GM18520 (cell line): ENCODE results near the gene MRPL36.
"Not testable (repeated sequence)": the region's sequence is repeated elsewhere in the genome, so short reads cannot be mapped to it uniquely, and the experiment has no call there.

Experiments
- ATAC-seq: cut with Tn5 transposase; IDR thresholded peaks from one replicate; pipeline ENCODE4 v1.9.1; 2021; ENCODE audit not compliant: unreplicated experiment

MRPL36 gene

GRCh38 chr5:1832511-1833250 lies 33.0 kb upstream of the MRPL36 start:
- no peak for ATAC-seq

- no peak for ATAC-seq
Measured at GRCh38 chr5:1831677-1832313, 32.2 kb upstream of the MRPL36 start.

- ATAC-seq: no peak
Measured at GRCh38 chr5:1831257-1831656, 31.6 kb upstream of the MRPL36 start.

GRCh38 chr5:1830571-1831228 lies 31.1 kb upstream of the MRPL36 start:
- ATAC-seq: no peak

GRCh38 chr5:1827886-1828397 lies 28.3 kb upstream of the MRPL36 start:
- ATAC-seq: no peak

GRCh38 chr5:1827025-1827885 lies 27.6 kb upstream of the MRPL36 start:
- ATAC-seq: no peak

- ATAC-seq: no peak
Measured at GRCh38 chr5:1826235-1826980, 26.8 kb upstream of the MRPL36 start.

GRCh38 chr5:1824903-1825841 lies 25.5 kb upstream of the MRPL36 start:
- no peak for ATAC-seq

GRCh38 chr5:1824109-1824821 lies 24.6 kb upstream of the MRPL36 start:
- no peak for ATAC-seq

GRCh38 chr5:1823381-1824034 lies 23.9 kb upstream of the MRPL36 start:
- ATAC-seq: no peak

GRCh38 chr5:1821862-1822261 lies 22.2 kb upstream of the MRPL36 start:
- ATAC-seq: no peak

GRCh38 chr5:1820926-1821325 lies 21.3 kb upstream of the MRPL36 start:
- ATAC-seq: no peak

GRCh38 chr5:1820381-1820780 lies 20.7 kb upstream of the MRPL36 start:
- ATAC-seq: no peak

GRCh38 chr5:1819458-1819857 lies 19.8 kb upstream of the MRPL36 start:
- no peak for ATAC-seq

GRCh38 chr5:1818784-1819183 lies 19.1 kb upstream of the MRPL36 start:
- ATAC-seq: no peak

- ATAC-seq: no peak
Measured at GRCh38 chr5:1817261-1818043, 17.8 kb upstream of the MRPL36 start.

- ATAC-seq: not testable (repeated sequence)
Measured at GRCh38 chr5:1816495-1817089, 17.0 kb upstream of the MRPL36 start.
